HEK293 (cell line): ENCODE measurements around the gene JMJD6.

Experiments used
- ELK4 ChIP-seq: IDR thresholded peaks from 2 replicates; pipeline ENCODE4 v1.6.1; 2011; ENCODE audit warnings: mild to moderate bottlenecking, low read depth, low read length, borderline replicate concordance
- GLI2 ChIP-seq: fragments of 450-650 bp; formaldehyde crosslinking; IDR thresholded peaks from 2 replicates; pipeline ENCODE4; 2017; ENCODE audit warnings: missing biosample characterization, missing genetic modification characterization, low read depth, borderline replicate concordance
- GLIS1 ChIP-seq: fragments of 450-650 bp; formaldehyde crosslinking; IDR thresholded peaks from 2 replicates; pipeline ENCODE4 v1.5.1; 2016; ENCODE audit warnings: missing biosample characterization, missing genetic modification characterization
- KLF1 ChIP-seq: fragments of 450-650 bp; formaldehyde crosslinking; IDR thresholded peaks from 2 replicates; pipeline ENCODE4 v1.5.1; 2016; ENCODE audit warnings: missing biosample characterization, missing genetic modification characterization
- MEIS1 ChIP-seq: sonication (generic); formaldehyde crosslinking; IDR thresholded peaks from 2 replicates; pipeline ENCODE4 v1.8.1; 2022; ENCODE audit warnings: missing genetic modification reagents, mild to moderate bottlenecking, borderline replicate concordance
- OVOL3 ChIP-seq: fragments of 450-650 bp; formaldehyde crosslinking; IDR thresholded peaks from 2 replicates; pipeline ENCODE4 v1.5.1; 2016; ENCODE audit warnings: missing biosample characterization, missing genetic modification characterization
- RBAK ChIP-seq: fragments of 450-650 bp; formaldehyde crosslinking; IDR thresholded peaks from 2 replicates; pipeline ENCODE4 v1.5.1; 2016; ENCODE audit warnings: missing biosample characterization, missing genetic modification characterization
- TSHZ1 ChIP-seq: fragments of 450-650 bp; formaldehyde crosslinking; IDR thresholded peaks from 2 replicates; pipeline ENCODE4 v1.5.1; 2016; ENCODE audit warnings: missing biosample characterization, missing genetic modification characterization, borderline replicate concordance
- YY1 ChIP-seq: fragments of 450-650 bp; formaldehyde crosslinking; IDR thresholded peaks from 2 replicates; pipeline ENCODE4 v1.5.1; 2018; ENCODE audit warnings: missing biosample characterization, missing genetic modification characterization
- ZBTB49 ChIP-seq: fragments of 450-650 bp; formaldehyde crosslinking; IDR thresholded peaks from 2 replicates; pipeline ENCODE4 v1.5.1; 2016; ENCODE audit warnings: missing biosample characterization, missing genetic modification characterization, low read depth
- ZFP3 ChIP-seq: fragments of 450-650 bp; formaldehyde crosslinking; IDR thresholded peaks from 2 replicates; pipeline ENCODE4 v1.5.1; 2016; ENCODE audit warnings: low read depth, missing biosample characterization, missing genetic modification characterization
- ZFP41 ChIP-seq: fragments of 450-650 bp; formaldehyde crosslinking; IDR thresholded peaks from 2 replicates; pipeline ENCODE4 v1.5.1; 2016; ENCODE audit warnings: missing biosample characterization, missing genetic modification characterization, borderline replicate concordance
- ZNF133 ChIP-seq: fragments of 450-650 bp; formaldehyde crosslinking; IDR thresholded peaks from 2 replicates; pipeline ENCODE4 v1.5.1; 2016; ENCODE audit warnings: missing biosample characterization, missing genetic modification characterization
- ZNF138 ChIP-seq: fragments of 450-650 bp; formaldehyde crosslinking; IDR thresholded peaks from 2 replicates; pipeline ENCODE4 v1.5.1; 2016; ENCODE audit warnings: missing biosample characterization, missing genetic modification characterization, borderline replicate concordance
- ZNF140 ChIP-seq: fragments of 450-650 bp; formaldehyde crosslinking; IDR thresholded peaks from 2 replicates; pipeline ENCODE4 v1.5.1; 2016; ENCODE audit warnings: missing biosample characterization, missing genetic modification characterization
- ZNF239 ChIP-seq: fragments of 450-650 bp; formaldehyde crosslinking; IDR thresholded peaks from 2 replicates; pipeline ENCODE4 v1.5.1; 2016; ENCODE audit warnings: missing biosample characterization, missing genetic modification characterization
- ZNF292 ChIP-seq: fragments of 450-650 bp; formaldehyde crosslinking; IDR thresholded peaks from 2 replicates; pipeline ENCODE4 v1.5.1; 2016; ENCODE audit warnings: low read depth, missing biosample characterization, missing genetic modification characterization, borderline replicate concordance
- ZNF335 ChIP-seq: fragments of 450-650 bp; formaldehyde crosslinking; conservative IDR thresholded peaks from 2 replicates; pipeline ENCODE4 v1.5.1; 2016; ENCODE audit warnings: missing biosample characterization, missing genetic modification characterization
- ZNF48 ChIP-seq: fragments of 450-650 bp; formaldehyde crosslinking; IDR thresholded peaks from 2 replicates; pipeline ENCODE4 v1.5.1; 2016; ENCODE audit warnings: missing biosample characterization, missing genetic modification characterization
- ZNF488 ChIP-seq: fragments of 450-650 bp; formaldehyde crosslinking; IDR thresholded peaks from 2 replicates; pipeline ENCODE4 v1.5.1; 2016; ENCODE audit warnings: missing biosample characterization, missing genetic modification characterization
- ZNF513 ChIP-seq: fragments of 450-650 bp; IDR thresholded peaks from 2 replicates; pipeline ENCODE4 v1.5.1; 2018; ENCODE audit warnings: missing biosample characterization, missing genetic modification characterization
- ZNF561 ChIP-seq: fragments of 450-650 bp; IDR thresholded peaks from 2 replicates; pipeline ENCODE4 v1.5.1; 2018; ENCODE audit warnings: missing biosample characterization, missing genetic modification characterization, borderline replicate concordance
- ZNF621 ChIP-seq: fragments of 450-650 bp; formaldehyde crosslinking; IDR thresholded peaks from 2 replicates; pipeline ENCODE4 v1.5.1; 2017; ENCODE audit warnings: missing biosample characterization, missing genetic modification characterization
- ZNF629 ChIP-seq: fragments of 450-650 bp; formaldehyde crosslinking; IDR thresholded peaks from 2 replicates; pipeline ENCODE4 v1.5.1; 2017; ENCODE audit warnings: missing biosample characterization, missing genetic modification characterization
- ZNF658 ChIP-seq: fragments of 450-650 bp; formaldehyde crosslinking; IDR thresholded peaks from 2 replicates; pipeline ENCODE4; 2016; ENCODE audit warnings: missing biosample characterization, missing genetic modification characterization
- ZNF776 ChIP-seq: fragments of 450-650 bp; formaldehyde crosslinking; IDR thresholded peaks from 2 replicates; pipeline ENCODE4 v1.5.0; 2017; ENCODE audit warnings: missing biosample characterization, missing genetic modification characterization, borderline replicate concordance
- ZSCAN5A ChIP-seq: fragments of 450-650 bp; formaldehyde crosslinking; IDR thresholded peaks from 2 replicates; pipeline ENCODE4 v1.5.1; 2016; ENCODE audit warnings: missing biosample characterization, missing genetic modification characterization

Gene JMJD6

GRCh38 chr17:76726776-76727718 lies 641 bp upstream of the JMJD6 start, which contains the start of gene METTL23 (continued):
- peak; percentile 63; the same call in 1 of the 2 replicates for TF ChIP-seq ZSCAN5A (tag by site-specific recombination)
- TF ChIP-seq ZNF488, result no peak
- TF ChIP-seq MEIS1 (CRISPR knock-in tag), result no peak
- peak; percentile 61; the same call in 1 of the 2 replicates for TF ChIP-seq ZNF629 (tag by site-specific recombination)
- TF ChIP-seq ZNF621 (tag by site-specific recombination), result no peak
- no peak for TF ChIP-seq ZFP3 (tag by site-specific recombination)
- TF ChIP-seq TSHZ1 (tag by site-specific recombination), result no peak
- no peak for TF ChIP-seq GLI2
- TF ChIP-seq ZNF239 (tag by site-specific recombination), result no peak
- no peak for TF ChIP-seq ZNF658
- TF ChIP-seq ZNF138 (tag by site-specific recombination), result no peak
- TF ChIP-seq ZNF561 (tag by site-specific recombination), result 0 out of 2 replicates have a peak, but pooled peaks have one; percentile 23
- no peak for TF ChIP-seq ZNF140 (tag by site-specific recombination)
- no peak for TF ChIP-seq ZFP41 (tag by site-specific recombination)
- TF ChIP-seq GLIS1 (tag by site-specific recombination), result peak; percentile 94; the same call in 1 of the 2 replicates
- 0 out of 2 replicates have a peak, but pooled peaks have one; percentile 11 for TF ChIP-seq ZNF513 (tag by site-specific recombination)
- peak; percentile 92 for TF ChIP-seq ZNF335 (tag by site-specific recombination)
- TF ChIP-seq RBAK (tag by site-specific recombination), result no peak
- no peak for TF ChIP-seq ZNF133 (tag by site-specific recombination)
- peak; percentile 63; the same call in 1 of the 2 replicates for TF ChIP-seq KLF1
- TF ChIP-seq ZNF292 (tag by site-specific recombination), result no peak
- no peak for TF ChIP-seq ELK4
- TF ChIP-seq ZNF48 (tag by site-specific recombination), result no peak
- TF ChIP-seq ZBTB49, result no peak
- no peak for TF ChIP-seq ZNF776 (tag by site-specific recombination)
- no peak for TF ChIP-seq YY1
- TF ChIP-seq OVOL3, result no peak
